Fibroblast of gingiva (primary cell): ENCODE data around the gene CALML5.

Experiments used
- DNase-seq: peaks from one replicate; pipeline ENCODE4 v3.0.0-alpha.2; 2011; ENCODE audit warnings: low read depth

CALML5 gene

GRCh38 chr10:5462841-5463293 lies 36.5 kb downstream of the CALML5 start:
- no peak for DNase-seq

- DNase-seq = peak; percentile 12
Measured at GRCh38 chr10:5461914-5462840, 37.2 kb downstream of the CALML5 start.

GRCh38 chr10:5461203-5461588 lies 38.2 kb downstream of the CALML5 start:
- peak; percentile 42 for DNase-seq

GRCh38 chr10:5460468-5461202 lies 38.7 kb downstream of the CALML5 start:
- DNase-seq = no peak

DNA sequence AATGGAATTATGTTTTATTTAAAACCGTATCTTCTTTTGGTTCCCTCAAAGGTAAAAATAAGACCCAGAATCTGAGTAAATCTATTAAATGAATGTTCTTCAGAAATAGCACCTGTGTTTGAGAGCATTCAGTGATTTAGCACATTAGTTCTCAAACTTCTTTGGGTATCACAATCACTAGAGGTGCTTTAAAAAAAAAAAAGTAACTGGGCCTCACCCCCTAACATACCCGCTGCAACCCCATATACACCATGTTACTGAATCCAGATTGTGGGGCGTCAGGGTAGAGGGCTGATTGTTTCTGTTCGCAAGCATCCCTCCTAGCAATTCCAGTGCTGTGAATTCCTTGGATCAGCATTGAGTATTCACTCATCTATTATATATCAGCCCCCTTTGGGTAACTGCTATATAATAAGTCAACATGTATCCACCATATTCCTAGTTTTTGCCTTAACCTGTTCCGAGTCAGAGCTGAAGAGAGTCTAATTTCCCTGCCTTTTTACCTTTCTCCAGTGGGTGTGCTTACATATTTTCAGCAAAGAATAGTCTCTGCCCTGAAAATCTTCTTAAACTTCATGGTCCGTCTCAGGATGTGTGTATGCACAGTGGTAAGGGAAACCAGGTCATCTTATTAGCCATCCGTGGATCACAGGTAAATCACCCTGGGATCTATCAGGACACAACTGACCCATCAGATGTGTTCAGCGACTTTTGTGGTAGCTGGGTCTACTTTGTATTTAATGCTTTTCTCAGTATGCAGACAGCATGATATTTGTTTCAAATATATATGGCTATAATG lies 40.2 kb downstream of the CALML5 start:
- no peak for DNase-seq

- no peak for DNase-seq
Measured at GRCh38 chr10:5458425-5458824, 40.9 kb downstream of the CALML5 start.

DNA sequence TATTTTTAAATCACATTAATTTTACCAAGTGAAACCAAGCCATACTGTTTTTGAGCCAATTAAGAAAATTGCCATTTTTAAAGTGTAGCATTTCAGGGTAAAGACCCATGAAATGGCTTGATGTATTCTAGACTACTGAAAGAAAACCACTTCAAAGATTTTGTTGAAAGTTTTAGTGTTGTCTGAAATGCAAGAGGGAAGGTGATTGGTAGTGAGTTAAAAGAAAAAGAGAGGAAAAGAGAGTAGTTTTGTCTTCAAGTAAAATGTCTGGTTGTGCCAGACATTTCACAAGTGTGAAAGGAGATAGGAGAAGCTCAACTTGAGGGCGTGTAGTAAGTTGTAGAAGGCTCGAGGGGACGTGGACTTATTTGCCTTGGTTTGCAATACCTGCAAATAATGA lies 41.6 kb downstream of the CALML5 start:
- no peak for DNase-seq

DNA sequence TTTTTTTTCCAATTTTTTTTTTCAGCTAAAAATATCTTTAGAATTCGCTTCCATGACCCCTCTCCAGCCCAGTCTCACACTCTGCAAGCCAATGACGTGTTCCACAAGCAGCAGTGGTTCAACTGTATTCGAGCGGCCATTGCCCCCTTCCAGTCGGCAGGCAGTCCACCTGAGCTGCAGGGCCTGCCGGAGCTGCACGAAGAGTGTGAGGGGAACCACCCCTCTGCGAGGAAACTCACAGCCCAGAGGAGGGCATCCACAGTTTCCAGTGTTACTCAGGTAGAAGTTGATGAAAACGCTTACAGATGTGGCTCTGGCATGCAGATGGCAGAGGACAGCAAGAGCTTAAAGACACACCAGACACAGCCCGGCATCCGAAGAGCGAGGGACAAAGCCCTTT lies 42.8 kb downstream of the CALML5 start:
- DNase-seq = no peak

DNA sequence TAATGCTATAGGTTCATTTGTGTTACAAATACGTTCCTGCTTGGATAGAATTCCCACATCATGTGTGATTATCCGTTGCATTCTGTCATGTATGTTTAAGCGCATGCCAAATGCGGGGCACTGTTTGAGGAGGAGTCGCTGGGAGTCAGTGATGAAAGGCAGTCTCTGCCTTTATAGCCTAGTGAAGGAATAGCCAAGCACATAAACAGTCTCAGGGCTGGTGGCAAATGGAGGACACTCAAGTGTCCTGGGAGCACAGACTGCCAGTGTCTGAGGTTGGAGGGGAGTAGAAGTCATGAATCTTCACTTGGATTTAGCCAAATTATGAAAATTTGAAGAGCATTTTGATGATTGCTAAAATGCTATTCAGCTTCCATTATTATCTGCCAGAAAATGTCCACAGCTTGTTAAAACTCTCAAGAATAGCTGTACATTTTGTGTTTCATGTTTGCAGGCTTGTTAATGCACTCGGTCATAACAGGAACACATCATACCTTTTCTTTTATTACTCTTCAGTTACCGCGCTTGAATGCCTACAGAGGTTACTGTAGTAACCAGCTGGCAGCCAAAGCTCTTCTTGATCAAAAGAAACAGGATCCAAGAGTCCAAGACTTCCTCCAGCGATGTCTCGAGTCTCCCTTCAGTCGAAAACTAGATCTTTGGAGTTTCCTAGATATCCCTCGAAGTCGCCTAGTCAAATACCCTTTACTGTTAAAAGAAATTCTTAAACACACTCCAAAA lies 45.5 kb downstream of the CALML5 start:
- no peak for DNase-seq

DNA sequence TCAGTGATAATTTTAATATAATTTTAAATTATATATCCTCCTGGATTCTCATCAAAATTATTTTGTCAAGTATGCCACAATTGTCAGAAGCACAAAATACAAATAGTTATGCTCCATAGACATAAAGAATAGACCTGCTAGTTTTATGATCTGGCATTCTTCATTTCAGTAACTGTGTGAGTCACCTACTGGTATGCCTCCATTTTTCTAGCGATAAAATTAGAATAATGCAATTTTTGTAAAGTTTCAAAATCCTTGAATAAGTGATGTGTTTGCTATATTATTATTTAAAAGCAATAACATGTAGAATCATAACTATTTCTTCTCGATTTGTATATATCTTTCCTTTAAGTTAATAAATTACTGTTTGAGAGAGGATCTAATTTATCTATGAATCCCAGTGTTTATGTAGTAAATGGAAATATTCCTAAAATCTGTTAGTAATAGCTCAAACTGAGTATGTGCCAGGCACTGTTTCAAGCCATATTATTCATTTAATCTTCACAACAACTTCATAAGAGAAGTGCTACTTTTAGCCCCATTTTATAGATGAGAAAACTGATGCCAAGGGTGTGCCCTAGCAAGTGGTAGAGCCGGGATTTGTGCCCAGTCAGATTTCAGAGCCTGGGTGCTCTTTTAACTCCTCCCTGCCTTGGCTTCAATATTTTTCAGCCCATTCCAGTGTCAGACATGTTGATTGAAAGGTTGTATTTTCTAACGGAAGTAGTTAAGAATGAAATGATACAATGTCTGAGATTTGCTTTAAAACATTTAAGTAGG lies 48.6 kb downstream of the CALML5 start:
- no peak for DNase-seq

DNA sequence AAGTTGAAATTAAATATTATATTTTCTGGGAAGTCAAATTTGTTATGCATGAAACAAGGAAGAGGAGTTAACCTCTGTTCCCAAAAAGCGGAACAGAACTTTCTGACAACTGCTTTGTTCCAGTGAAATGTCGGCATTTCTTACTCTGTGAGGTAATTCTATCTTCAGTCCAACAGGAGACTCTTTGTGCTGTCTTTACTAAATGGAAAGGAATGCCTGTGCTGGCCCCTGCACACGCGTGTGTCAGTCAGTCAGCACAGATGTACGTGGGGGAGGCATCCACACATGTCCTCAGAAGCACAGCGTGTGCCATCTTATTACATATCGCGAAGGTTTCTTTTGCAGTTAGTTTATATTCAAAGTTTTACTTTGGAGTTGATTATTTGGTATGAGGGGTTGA lies 49.5 kb downstream of the CALML5 start:
- DNase-seq = peak; percentile 66

DNA sequence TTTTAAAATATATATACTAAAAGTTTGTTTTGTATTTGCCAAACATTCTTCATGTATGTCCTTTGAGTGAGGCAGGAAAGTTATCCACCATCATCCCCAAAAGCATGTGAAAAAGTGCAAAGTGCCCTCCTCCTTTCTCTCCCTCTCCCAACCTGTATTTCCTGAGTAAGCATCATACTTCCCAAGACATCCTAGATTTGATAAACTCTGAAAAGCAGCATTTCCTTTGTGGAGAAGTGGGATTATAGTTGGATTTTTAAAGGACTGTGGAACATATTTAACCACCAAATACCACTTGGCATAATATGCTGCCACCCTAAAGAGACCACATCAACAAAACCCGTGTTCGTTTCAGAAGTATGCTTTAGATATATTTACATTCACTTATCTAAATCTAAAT lies 50.1 kb downstream of the CALML5 start:
- DNase-seq = no peak
